Panc1 (cell line): ENCODE results near the gene ABCB1. TPM values are rescaled to one million over a fixed set of nuclear protein-coding genes. Genes with fewer than 3 reads are reported as not detected.

Experiments
- ATAC-seq: fragments of 200-7000 bp; cut with Tn5 transposase; 2 replicates; pipeline ENCODE4 v1.9.1; 2020; ENCODE audit warnings: mild to moderate bottlenecking, moderate library complexity
- BruUV-seq: library from RNA; stranded (reverse); fragments of 400-500 nt; replicated peaks from 2 replicates; lab custom pipeline; 2021; lab: Mats Ljungman, UMichigan
- CTCF ChIA-PET: fragments of 300-600 bp; sonication (Branson Sonifier 250); formaldehyde crosslinking; loops from one replicate; lab custom pipeline; 2022; ENCODE audit warnings: antibody characterized with exemption; lab: Charles Lee
- POLR2A ChIA-PET: fragments of 300-600 bp; sonication (Branson Sonifier 250); formaldehyde crosslinking; loops from one replicate; lab custom pipeline; 2022; ENCODE audit warnings: antibody characterized with exemption; lab: Charles Lee
- DNase-seq: peaks from one replicate; pipeline ENCODE4 v3.0.0-alpha.2; 2010; ENCODE audit warnings: low read depth, low spot score
- H3K27ac ChIP-seq: 2 replicates; pipeline ENCODE4 v1.5.1; 2011; ENCODE audit warnings: mild to moderate bottlenecking, low read length, inconsistent platforms
- H3K27me3 ChIP-seq: fragments of 200-500 bp; sonication (Bioruptor generic); 2 replicates; pipeline ENCODE4 v1.6.0; 2014; ENCODE audit warnings: low read length, inconsistent platforms; ENCODE audit not compliant: control insufficient read depth, insufficient read depth
- H3K36me3 ChIP-seq: fragments of 200-500 bp; sonication (Bioruptor generic); 2 replicates; pipeline ENCODE4 v1.5.1; 2014; ENCODE audit warnings: inconsistent platforms, mild to moderate bottlenecking, low read length, moderate library complexity; ENCODE audit not compliant: control insufficient read depth, insufficient read depth
- H3K4me1 ChIP-seq: 2 replicates; pipeline ENCODE4 v1.5.1; 2011; ENCODE audit warnings: inconsistent platforms, mild to moderate bottlenecking, low read length, moderate library complexity; ENCODE audit not compliant: control insufficient read depth, insufficient read depth
- H3K4me3 ChIP-seq, 2 experiments: 2 replicates each; pipeline ENCODE4 v1.5.1; 2011 to 2012; ENCODE audit warnings: low read depth in 2 of 2, low read length in 2 of 2, mild to moderate bottlenecking in 2 of 2, inconsistent platforms in 1 of 2, moderate library complexity in 1 of 2
- H3K9me3 ChIP-seq: fragments of 200-500 bp; sonication (Bioruptor generic); 2 replicates; pipeline ENCODE4 v1.5.1; 2014; ENCODE audit warnings: low read depth, mild to moderate bottlenecking, inconsistent platforms, low read length, moderate library complexity; ENCODE audit not compliant: control insufficient read depth, insufficient read depth
- CTCF ChIP-seq: fragments of 450-650 bp; IDR thresholded peaks from 2 replicates; pipeline ENCODE4 v1.5.1; 2017; ENCODE audit warnings: mild to moderate bottlenecking
- POLR2AphosphoS5 ChIP-seq: IDR thresholded peaks from 2 replicates; pipeline ENCODE4 v1.6.1; 2012; ENCODE audit warnings: mild to moderate bottlenecking, low read depth, low read length, moderate library complexity
- REST ChIP-seq, 2 experiments: IDR thresholded peaks; 2 replicates each; pipeline ENCODE4 v1.6.1; 2011 to 2012; ENCODE audit warnings: low read depth in 2 of 2, control low read depth in 1 of 2, low read length in 1 of 2, mild to moderate bottlenecking in 1 of 2, moderate library complexity in 1 of 2; ENCODE audit not compliant: insufficient read depth in 1 of 2
- SIN3A ChIP-seq: IDR thresholded peaks from 2 replicates; pipeline ENCODE4 v1.6.1; 2012; ENCODE audit warnings: low read depth, mild to moderate bottlenecking, low read length, moderate library complexity, borderline replicate concordance; ENCODE audit not compliant: insufficient read depth
- TCF7L2 ChIP-seq: IDR thresholded peaks from 2 replicates; pipeline ENCODE4 v1.6.1; 2011; ENCODE audit warnings: mild to moderate bottlenecking, low read depth, low read length, inconsistent platforms
- in situ Hi-C: cut with HindIII; loops from 2 replicates; pipeline ENCODE4 v1.10.0; 2016; ENCODE audit warnings: low sequenced_read_pairs, low pct_unique_long_range_greater_than_20kb
- intact Hi-C: fragments of 100-400 bp; cut with micrococcal nuclease; formaldehyde crosslinking; loops from one replicate; pipeline ENCODE4 v1.10.0; 2022; ENCODE audit not compliant: unreplicated experiment
- total RNA-seq: library from RNA; stranded (reverse); gene quantifications from one replicate; pipeline ENCODE4 v1.2.1, GENCODE V29; 2021; ENCODE audit not compliant: unreplicated experiment

ABCB1 gene
- total RNA-seq, 1 experiment from 2014 or later: 0.67 TPM

- ChIA-PET POLR2A (no interaction called here), CTCF (no interaction called here)
- ATAC-seq (no peak), DNase-seq (no peak)
- H3K4me3 ChIP-seq: no peak overlapping the region
- no TSS peak for BruUV-seq
- in situ Hi-C loops: no loop called here
- no peak for TF ChIP-seq SIN3A
- no peak for TF ChIP-seq TCF7L2
- TF ChIP-seq POLR2AphosphoS5: no peak
- TF ChIP-seq CTCF: no peak
- TF ChIP-seq REST (IDR thresholded peaks at IDR 0.05; ENCODE audit: insufficient read depth in 1 of 2, low read depth in 2 of 2, low read length in 1 of 2): no peak
- intact Hi-C loops: loop anchor here (5.0 kb wide), 1 partner anchor 607 kb away; no protein-coding TSS in a partner anchor
- no peaks in the 10 kb centered on the region for H3K27me3 ChIP-seq
- H3K27ac ChIP-seq: no peak overlapping the region
- H3K36me3 ChIP-seq: no peaks in the 10 kb centered on the region
- H3K9me3 ChIP-seq: no peaks in the 10 kb centered on the region
- no peaks in the 10 kb centered on the region for H3K4me1 ChIP-seq
These were observed 95.6 kb downstream of the ABCB1 start for GRCh38 chr7:87505122-87505521.

GRCh38 chr7:87499494-87499893, 101.2 kb downstream of the ABCB1 start:
- in situ Hi-C loops (no loop called here), intact Hi-C loops (no loop called here)
- no peaks in the 10 kb centered on the region for H3K9me3 ChIP-seq
- no peaks in the 10 kb centered on the region for H3K27me3 ChIP-seq
- CTCF ChIA-PET: no interaction called here
- TF ChIP-seq CTCF (no peak), SIN3A (no peak), POLR2AphosphoS5 (no peak), TCF7L2 (no peak), REST (IDR thresholded peaks at IDR 0.05; ENCODE audit: insufficient read depth in 1 of 2, low read depth in 2 of 2, low read length in 1 of 2) (no peak)
- ATAC-seq (no peak), DNase-seq (no peak)
- no peaks in the 10 kb centered on the region for H3K36me3 ChIP-seq
- no peaks in the 10 kb centered on the region for H3K4me1 ChIP-seq
- H3K4me3 ChIP-seq: no peak overlapping the region
- H3K27ac ChIP-seq: no peak overlapping the region
- POLR2A ChIA-PET: interaction anchor here (0.5 kb wide), 1 partner anchor 512 kb away, joined by 7 read pairs; no protein-coding TSS in a partner anchor
- no TSS peak for BruUV-seq
